Neural cell (in vitro differentiated cells): ENCODE measurements around the gene RABGEF1.

Experiments
- EP300 ChIP-seq: fragments of 450-650 bp; conservative IDR thresholded peaks from 2 replicates; pipeline ENCODE4 v1.6.1; 2014; ENCODE audit warnings: antibody characterized with exemption, mild to moderate bottlenecking, moderate library complexity; ENCODE audit not compliant: poor library complexity, severe bottlenecking
- EZH2 ChIP-seq: fragments of 200-600, 300-800 bp; shearing (Covaris generic), sonication (generic); IDR thresholded peaks from 2 replicates; pipeline ENCODE4 v1.6.1; 2014; ENCODE audit warnings: antibody characterized with exemption, low read length, borderline replicate concordance, mild to moderate bottlenecking; ENCODE audit not compliant: insufficient read depth, poor library complexity, severe bottlenecking
- MXI1 ChIP-seq: fragments of 450-650 bp; conservative IDR thresholded peaks from 2 replicates; pipeline ENCODE4 v1.6.1; 2014; ENCODE audit warnings: antibody characterized with exemption, mild to moderate bottlenecking; ENCODE audit not compliant: poor library complexity, severe bottlenecking
- POLR2AphosphoS5 ChIP-seq: IDR thresholded peaks from 2 replicates; pipeline ENCODE4 v1.6.1; 2012
- RAD21 ChIP-seq: fragments of 450-650 bp; conservative IDR thresholded peaks from 2 replicates; pipeline ENCODE4 v1.6.1; 2014; ENCODE audit warnings: antibody characterized with exemption, mild to moderate bottlenecking, moderate library complexity
- SMC3 ChIP-seq: fragments of 450-650 bp; conservative IDR thresholded peaks from 2 replicates; pipeline ENCODE4 v1.6.1; 2014; ENCODE audit warnings: antibody characterized with exemption, mild to moderate bottlenecking, moderate library complexity; ENCODE audit not compliant: poor library complexity
- TAF1 ChIP-seq: IDR thresholded peaks from 2 replicates; pipeline ENCODE4 v1.6.1; 2012; ENCODE audit warnings: low read depth
- TF ChIP-seq, protein P1 (sequence below): fragments of 450-650 bp; IDR thresholded peaks from 2 replicates; pipeline ENCODE4 v1.5.1; 2014; ENCODE audit warnings: antibody characterized with exemption, mild to moderate bottlenecking, moderate library complexity; ENCODE audit not compliant: poor library complexity, severe bottlenecking
- TF ChIP-seq, protein P2 (sequence below): IDR thresholded peaks from 2 replicates; pipeline ENCODE4 v1.6.1; 2012; ENCODE audit warnings: borderline replicate concordance

DNA sequence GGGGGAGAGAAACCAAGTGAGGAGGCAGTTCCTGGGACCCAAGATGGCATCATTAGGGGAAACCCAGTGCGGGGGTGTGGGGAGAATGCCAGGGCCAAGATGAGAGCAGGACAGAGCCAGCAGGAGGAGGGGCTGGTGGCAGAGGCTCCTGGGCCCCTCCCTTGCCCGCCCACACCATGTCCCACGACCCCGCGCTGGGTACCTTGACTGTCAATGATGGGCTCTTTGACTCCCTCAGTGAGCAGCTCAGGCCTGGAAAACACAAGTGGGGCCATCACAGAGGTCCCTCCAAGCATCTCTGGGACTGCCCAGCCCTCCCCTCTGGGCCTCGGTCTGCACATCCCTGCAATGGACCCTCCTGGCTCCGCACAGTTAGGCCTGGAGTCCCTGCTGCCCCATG is 75.4 kb downstream of the RABGEF1 start:
- TF ChIP-seq POLR2AphosphoS5 (no peak), TAF1 (no peak), EZH2 (no peak), EP300 (no peak), MXI1 (no peak), RAD21 (no peak), SMC3 (no peak)
- TF ChIP-seq, protein P1, sequence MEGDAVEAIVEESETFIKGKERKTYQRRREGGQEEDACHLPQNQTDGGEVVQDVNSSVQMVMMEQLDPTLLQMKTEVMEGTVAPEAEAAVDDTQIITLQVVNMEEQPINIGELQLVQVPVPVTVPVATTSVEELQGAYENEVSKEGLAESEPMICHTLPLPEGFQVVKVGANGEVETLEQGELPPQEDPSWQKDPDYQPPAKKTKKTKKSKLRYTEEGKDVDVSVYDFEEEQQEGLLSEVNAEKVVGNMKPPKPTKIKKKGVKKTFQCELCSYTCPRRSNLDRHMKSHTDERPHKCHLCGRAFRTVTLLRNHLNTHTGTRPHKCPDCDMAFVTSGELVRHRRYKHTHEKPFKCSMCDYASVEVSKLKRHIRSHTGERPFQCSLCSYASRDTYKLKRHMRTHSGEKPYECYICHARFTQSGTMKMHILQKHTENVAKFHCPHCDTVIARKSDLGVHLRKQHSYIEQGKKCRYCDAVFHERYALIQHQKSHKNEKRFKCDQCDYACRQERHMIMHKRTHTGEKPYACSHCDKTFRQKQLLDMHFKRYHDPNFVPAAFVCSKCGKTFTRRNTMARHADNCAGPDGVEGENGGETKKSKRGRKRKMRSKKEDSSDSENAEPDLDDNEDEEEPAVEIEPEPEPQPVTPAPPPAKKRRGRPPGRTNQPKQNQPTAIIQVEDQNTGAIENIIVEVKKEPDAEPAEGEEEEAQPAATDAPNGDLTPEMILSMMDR: no peak
- TF ChIP-seq, protein P2, sequence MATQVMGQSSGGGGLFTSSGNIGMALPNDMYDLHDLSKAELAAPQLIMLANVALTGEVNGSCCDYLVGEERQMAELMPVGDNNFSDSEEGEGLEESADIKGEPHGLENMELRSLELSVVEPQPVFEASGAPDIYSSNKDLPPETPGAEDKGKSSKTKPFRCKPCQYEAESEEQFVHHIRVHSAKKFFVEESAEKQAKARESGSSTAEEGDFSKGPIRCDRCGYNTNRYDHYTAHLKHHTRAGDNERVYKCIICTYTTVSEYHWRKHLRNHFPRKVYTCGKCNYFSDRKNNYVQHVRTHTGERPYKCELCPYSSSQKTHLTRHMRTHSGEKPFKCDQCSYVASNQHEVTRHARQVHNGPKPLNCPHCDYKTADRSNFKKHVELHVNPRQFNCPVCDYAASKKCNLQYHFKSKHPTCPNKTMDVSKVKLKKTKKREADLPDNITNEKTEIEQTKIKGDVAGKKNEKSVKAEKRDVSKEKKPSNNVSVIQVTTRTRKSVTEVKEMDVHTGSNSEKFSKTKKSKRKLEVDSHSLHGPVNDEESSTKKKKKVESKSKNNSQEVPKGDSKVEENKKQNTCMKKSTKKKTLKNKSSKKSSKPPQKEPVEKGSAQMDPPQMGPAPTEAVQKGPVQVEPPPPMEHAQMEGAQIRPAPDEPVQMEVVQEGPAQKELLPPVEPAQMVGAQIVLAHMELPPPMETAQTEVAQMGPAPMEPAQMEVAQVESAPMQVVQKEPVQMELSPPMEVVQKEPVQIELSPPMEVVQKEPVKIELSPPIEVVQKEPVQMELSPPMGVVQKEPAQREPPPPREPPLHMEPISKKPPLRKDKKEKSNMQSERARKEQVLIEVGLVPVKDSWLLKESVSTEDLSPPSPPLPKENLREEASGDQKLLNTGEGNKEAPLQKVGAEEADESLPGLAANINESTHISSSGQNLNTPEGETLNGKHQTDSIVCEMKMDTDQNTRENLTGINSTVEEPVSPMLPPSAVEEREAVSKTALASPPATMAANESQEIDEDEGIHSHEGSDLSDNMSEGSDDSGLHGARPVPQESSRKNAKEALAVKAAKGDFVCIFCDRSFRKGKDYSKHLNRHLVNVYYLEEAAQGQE: no peak
